K562 (cell line): ENCODE results near the gene CYRIA. TPM values are rescaled to one million over a fixed set of nuclear protein-coding genes. Genes with fewer than 3 reads are reported as not detected.
A peak's percentile ranks its signal among the peaks of the same experiment; 100 is the strongest.

Experiments
- ARID2 ChIP-seq: fragments of 450-650 bp; IDR thresholded peaks from 2 replicates; pipeline ENCODE4 v1.6.1; 2017; ENCODE audit warnings: antibody characterized with exemption, mild to moderate bottlenecking
- ARID3A ChIP-seq: IDR thresholded peaks from 2 replicates; pipeline ENCODE4 v1.6.1; 2012; ENCODE audit warnings: low read depth, low read length, improper control_type of control experiment, borderline replicate concordance
- ATF7 ChIP-seq: fragments of 450-650 bp; IDR thresholded peaks from 2 replicates; pipeline ENCODE4 v1.7.1; 2014; ENCODE audit warnings: mild to moderate bottlenecking, moderate library complexity
- CHAMP1 ChIP-seq: fragments of 450-650 bp; IDR thresholded peaks from 2 replicates; pipeline ENCODE4 v1.6.1; 2016; ENCODE audit warnings: mild to moderate bottlenecking
- E2F1 ChIP-seq: sonication (generic); formaldehyde crosslinking; IDR thresholded peaks from 2 replicates; pipeline ENCODE4 v1.8.1; 2023; ENCODE audit warnings: mild to moderate bottlenecking, missing genetic modification reagents, moderate library complexity
- EP400 ChIP-seq: fragments of 450-650 bp; IDR thresholded peaks from 2 replicates; pipeline ENCODE4 v1.6.1; 2017; ENCODE audit warnings: antibody characterized with exemption, mild to moderate bottlenecking, moderate library complexity
- JUND ChIP-seq, 2 experiments: IDR thresholded peaks; 2 replicates in 1 of 2; 3 replicates in 1 of 2; pipeline ENCODE4 v1.6.1; 2011; ENCODE audit warnings: borderline replicate concordance in 2 of 2, low read depth in 2 of 2, low read length in 2 of 2, improper control_type of control experiment in 1 of 2, missing biosample characterization in 1 of 2, missing genetic modification characterization in 1 of 2, missing genetic modification reagents in 1 of 2
- KLF16 ChIP-seq: IDR thresholded peaks from 2 replicates; pipeline ENCODE4 v1.6.1; 2016; ENCODE audit warnings: antibody characterized with exemption
- NCOA2 ChIP-seq, 2 experiments: fragments of 450-650 bp; IDR thresholded peaks; 2 replicates each; pipeline ENCODE4 v1.6.1; 2018; ENCODE audit warnings: mild to moderate bottlenecking in 2 of 2, moderate library complexity in 1 of 2; ENCODE audit not compliant: partially characterized antibody in 2 of 2
- PRDM10 ChIP-seq: fragments of 450-650 bp; IDR thresholded peaks from 2 replicates; pipeline ENCODE4 v1.6.1; 2018; ENCODE audit not compliant: partially characterized antibody
- STAT5B ChIP-seq: fragments of 250-450 bp; sonication (Bioruptor Pico); IDR thresholded peaks from 2 replicates; pipeline ENCODE4 v1.8.0; 2021; ENCODE audit warnings: mild to moderate bottlenecking, inconsistent platforms
- TBL1XR1 ChIP-seq, 2 experiments: IDR thresholded peaks; 2 replicates each; pipeline ENCODE4 v1.6.1; 2012; ENCODE audit warnings: improper control_type of control experiment in 2 of 2, low read length in 2 of 2, mild to moderate bottlenecking in 1 of 2
- TFE3 ChIP-seq: fragments of 450-650 bp; formaldehyde crosslinking; IDR thresholded peaks from 2 replicates; pipeline ENCODE4 v1.4.0; 2020; ENCODE audit warnings: mild to moderate bottlenecking, mixed read lengths
- ZBTB9 ChIP-seq: fragments of 450-650 bp; formaldehyde crosslinking; IDR thresholded peaks from 2 replicates; pipeline ENCODE4 v1.4.0; 2020; ENCODE audit warnings: mild to moderate bottlenecking, moderate library complexity
- polyA plus RNA-seq, 8 experiments: library from polyadenylated mRNA; depleted of rRNA in 4 of 8; stranded (reverse) in 5 of 8; unstranded in 3 of 8; fragments of >200 nt; fragmentation: Nextera tagmentation in 2 of 8; fragmentation: Illumina TruSeq in 1 of 8; extraction: Ambion mirVana in 2 of 8; extraction: Trizol in 1 of 8; gene quantifications; 2 replicates each; pipeline versions ENCODE4 v1.2.1 to v1.2.3, GENCODE V29; 2011 to 2014; ENCODE audit warnings: inconsistent platforms in 1 of 8, missing spikeins in 1 of 8
- total RNA-seq, 7 experiments: library from RNA; depleted of rRNA in 6 of 7; stranded (reverse); fragments of >200 nt in 6 of 7; fragmentation: Illumina TruSeq in 2 of 7; extraction: Trizol in 2 of 7; gene quantifications; 2 replicates each; pipeline versions ENCODE4 v1.2.1 to v1.2.3, GENCODE V29; 2011 to 2021; ENCODE audit warnings: low replicate concordance in 1 of 7

The CYRIA gene
- total and polyA plus RNA-seq, 9 of the 15 experiments (the other 6 are each of a cell fraction or from before 2014, with no cell fraction given): 0.84 to 5.6 (median 3.0) TPM

GRCh38 chr2:16647992-16648617, 17.5 kb downstream of the CYRIA start (continued):
- peak; percentile 84 for TF ChIP-seq PRDM10
- no peak for TF ChIP-seq KLF16
- TF ChIP-seq NCOA2 (IDR thresholded peaks at IDR 0.05; ENCODE audit: partially characterized antibody in 2 of 2): no peak
- no peak for TF ChIP-seq E2F1 (CRISPR knock-in tag)
- no peak for TF ChIP-seq TBL1XR1 (IDR thresholded peaks at IDR 0.05; ENCODE audit: low read length in 2 of 2)
- TF ChIP-seq ZBTB9 (CRISPR knock-in tag): no peak
- no peak for TF ChIP-seq CHAMP1
- no peak for TF ChIP-seq EP400
- no peak for TF ChIP-seq ATF7
- no peak for TF ChIP-seq TFE3
- no peak for TF ChIP-seq JUND (IDR thresholded peaks at IDR 0.05; ENCODE audit: borderline replicate concordance, low read depth, low read length)
- peak; percentile 23; the same call in 1 of the 3 replicates for TF ChIP-seq JUND (tag; IDR thresholded peaks at IDR 0.05; ENCODE audit: borderline replicate concordance, low read depth, low read length)
- no peak for TF ChIP-seq ARID2
- no peak for TF ChIP-seq STAT5B
- TF ChIP-seq ARID3A: no peak
